NCI-H748 treated with DMSO at 0.1 percent for 48 hours (cell line): ENCODE results near the gene MGST2.
"Not testable (repeated sequence)": the region's sequence is repeated elsewhere in the genome, so short reads cannot be mapped to it uniquely, and the experiment has no call there.

Experiments used
- DNase-seq: peaks from one replicate; lab custom pipeline; 2025; lab: John Stamatoyannopoulos, UW

Gene MGST2

GRCh38 chr4:139665690-139666529, at the start of gene MGST2:
MGST2 (plus strand) TSS chr4:139665819; CDS start chr4:139666020, 201 bp downstream.
- peak; percentile 51 for DNase-seq

- DNase-seq = no peak
Observed at GRCh38 chr4:139617702-139618490, 47.7 kb upstream of the MGST2 start.

- no peak for DNase-seq
Observed at GRCh38 chr4:139619644-139620043, 46.0 kb upstream of the MGST2 start.

GRCh38 chr4:139622901-139623381, 42.7 kb upstream of the MGST2 start:
- no peak for DNase-seq

GRCh38 chr4:139624441-139625092, 41.1 kb upstream of the MGST2 start:
- DNase-seq = no peak

GRCh38 chr4:139625093-139625455, 40.5 kb upstream of the MGST2 start:
- no peak for DNase-seq

- no peak for DNase-seq
Observed at GRCh38 chr4:139625482-139625881, 40.1 kb upstream of the MGST2 start.

GRCh38 chr4:139628184-139629012, 37.2 kb upstream of the MGST2 start:
- peak; percentile 59 for DNase-seq

- no peak for DNase-seq
Observed at GRCh38 chr4:139629436-139630125, 36.0 kb upstream of the MGST2 start.

GRCh38 chr4:139630126-139630495, 35.5 kb upstream of the MGST2 start:
- no peak for DNase-seq

GRCh38 chr4:139630991-139631390, 34.6 kb upstream of the MGST2 start:
- DNase-seq = no peak

- no peak for DNase-seq
Observed at GRCh38 chr4:139631791-139632190, 33.8 kb upstream of the MGST2 start.

- not testable (repeated sequence) for DNase-seq
Observed at GRCh38 chr4:139632739-139633138, 32.9 kb upstream of the MGST2 start.

- no peak for DNase-seq
Observed at GRCh38 chr4:139633195-139633594, 32.4 kb upstream of the MGST2 start.

GRCh38 chr4:139633661-139634060, 32.0 kb upstream of the MGST2 start:
- DNase-seq = no peak

- no peak for DNase-seq
Observed at GRCh38 chr4:139635966-139636365, 29.7 kb upstream of the MGST2 start.

- DNase-seq = not testable (repeated sequence)
Observed at GRCh38 chr4:139638306-139638705, 27.3 kb upstream of the MGST2 start.

GRCh38 chr4:139639654-139640053, 26.0 kb upstream of the MGST2 start:
- no peak for DNase-seq

GRCh38 chr4:139641218-139641617, 24.4 kb upstream of the MGST2 start:
- DNase-seq = no peak

GRCh38 chr4:139642364-139642763, 23.3 kb upstream of the MGST2 start:
- no peak for DNase-seq
